NCI-H524 treated with DMSO at 0.1 percent for 48 hours (cell line): ENCODE measurements around the gene SPTB.
A peak's percentile ranks its signal among the peaks of the same experiment; 100 is the strongest.

Source experiments
- DNase-seq: peaks from one replicate; lab custom pipeline; 2025; lab: John Stamatoyannopoulos, UW

SPTB gene

GRCh38 chr14:64765740-64766302 is 113.9 kb downstream of the SPTB start:
- no peak for DNase-seq

GRCh38 chr14:64764641-64765520 is 114.8 kb downstream of the SPTB start:
- DNase-seq = peak; percentile 69

GRCh38 chr14:64763801-64764621 is 115.7 kb downstream of the SPTB start:
- peak; percentile 87 for DNase-seq

GRCh38 chr14:64763085-64763782 is 116.5 kb downstream of the SPTB start:
- DNase-seq = no peak

- DNase-seq = peak; percentile 87
Measured at GRCh38 chr14:64762044-64763034, 117.4 kb downstream of the SPTB start.

- DNase-seq = no peak
Measured at GRCh38 chr14:64761441-64762043, 118.2 kb downstream of the SPTB start.

- DNase-seq = no peak
Measured at GRCh38 chr14:64760916-64761315, 118.8 kb downstream of the SPTB start.

GRCh38 chr14:64760146-64760755 is 119.5 kb downstream of the SPTB start:
- no peak for DNase-seq

GRCh38 chr14:64759555-64759938 is 120.2 kb downstream of the SPTB start:
- DNase-seq = no peak

- DNase-seq = peak; percentile 48
Measured at GRCh38 chr14:64758691-64759554, 120.8 kb downstream of the SPTB start.

GRCh38 chr14:64758025-64758521 is 121.6 kb downstream of the SPTB start:
- DNase-seq = peak; percentile 25

- no peak for DNase-seq
Measured at GRCh38 chr14:64757601-64758000, 122.1 kb downstream of the SPTB start.

- DNase-seq = no peak
Measured at GRCh38 chr14:64756712-64757111, 123.0 kb downstream of the SPTB start.

- no peak for DNase-seq
Measured at GRCh38 chr14:64755781-64756221, 123.9 kb downstream of the SPTB start.

- DNase-seq = no peak
Measured at GRCh38 chr14:64754685-64755084, 125.0 kb downstream of the SPTB start.

- no peak for DNase-seq
Measured at GRCh38 chr14:64753999-64754398, 125.7 kb downstream of the SPTB start.

- DNase-seq = no peak
Measured at GRCh38 chr14:64753374-64753773, 126.3 kb downstream of the SPTB start.

- no peak for DNase-seq
Measured at GRCh38 chr14:64752909-64753308, 126.8 kb downstream of the SPTB start.
